Spleen (tissue), 11 donors: Measurements from ENCODE around the gene FHIT. TPM values are rescaled to one million over a fixed set of nuclear protein-coding genes. Genes with fewer than 3 reads are reported as not detected.

Experiments used
- DNase-seq: peaks from one replicate; pipeline ENCODE4 v3.0.0-alpha.2; 2020
- H3K27ac ChIP-seq, 8 donors: fragments of 200-600 bp; sonication (generic) in 7 of 8; 1 replicate in 4 of 8; 2 replicates in 4 of 8; pipeline versions ENCODE4 v1.5.0 to v1.8.0; 2016 to 2021; ENCODE audit warnings: inconsistent platforms in 4 of 8, mild to moderate bottlenecking in 4 of 8, moderate library complexity in 1 of 8
- H3K27me3 ChIP-seq, 7 donors: fragments of 200-600 bp; sonication (generic) in 6 of 7; replicated peaks in 1 of 7; 1 replicate in 4 of 7; 2 replicates in 3 of 7; pipeline versions ENCODE4 v1.5.0 to v1.8.0; 2016 to 2021; ENCODE audit warnings: inconsistent platforms in 3 of 7, mild to moderate bottlenecking in 1 of 7
- H3K36me3 ChIP-seq, 6 donors: fragments of 200-600 bp; sonication (generic) in 5 of 6; 1 replicate in 4 of 6; 2 replicates in 2 of 6; pipeline versions ENCODE4 v1.5.0 to v1.8.0; 2016 to 2021; ENCODE audit warnings: inconsistent platforms in 2 of 6
- H3K4me1 ChIP-seq, 6 donors: fragments of 200-600 bp; sonication (generic) in 5 of 6; 1 replicate in 3 of 6; 2 replicates in 3 of 6; pipeline versions ENCODE4 v1.5.0 to v1.8.0; 2016 to 2021; ENCODE audit warnings: inconsistent platforms in 3 of 6
- H3K4me3 ChIP-seq, 8 donors: fragments of 200-600 bp; sonication (generic) in 7 of 8; 1 replicate in 4 of 8; 2 replicates in 4 of 8; pipeline versions ENCODE4 v1.5.0 to v1.8.0; 2016 to 2021; ENCODE audit warnings: inconsistent platforms in 4 of 8, mild to moderate bottlenecking in 4 of 8, moderate library complexity in 2 of 8
- H3K9me3 ChIP-seq, 8 donors: fragments of 200-600 bp; sonication (generic) in 7 of 8; 1 replicate in 4 of 8; 2 replicates in 4 of 8; pipeline versions ENCODE4 v1.5.0 to v1.8.0; 2016 to 2021; ENCODE audit warnings: inconsistent platforms in 4 of 8
- CTCF ChIP-seq, 11 experiments: fragments of 200-600 bp in 7 of 11; fragments of 450-650 bp in 4 of 11; sonication (generic) in 4 of 11; IDR thresholded peaks in 8 of 11; conservative IDR thresholded peaks in 3 of 11; 1 replicate in 7 of 11; 2 replicates in 4 of 11; pipeline versions ENCODE4 v1.4.0 to v1.8.0; 2016 to 2021; ENCODE audit warnings: antibody characterized with exemption in 11 of 11, inconsistent platforms in 4 of 11, mild to moderate bottlenecking in 1 of 11
- POLR2A ChIP-seq, 3 donors: fragments of 450-650 bp; IDR thresholded peaks; one replicate each; pipeline ENCODE4 v1.5.1; 2017; ENCODE audit warnings: antibody characterized with exemption in 3 of 3, mild to moderate bottlenecking in 1 of 3
- POLR2AphosphoS5 ChIP-seq, 3 donors: sonication (generic); formaldehyde crosslinking; IDR thresholded peaks; one replicate each; pipeline ENCODE4 v1.5.1; 2017; ENCODE audit warnings: antibody characterized with exemption in 3 of 3
- WGBS, 5 donors: extraction: QIAGEN DNeasy Blood & Tissue Kit in 3 of 5; methylation state at CpG; one replicate each; pipeline versions ENCODE4 v1.1.5 to v1.1.7; 2013 to 2018; 5-methylcytosine and 5-hydroxymethylcytosine counted together
- intact Hi-C: fragments of 100-400 bp; cut with DNase I; formaldehyde crosslinking; loops from one replicate; pipeline ENCODE4 v1.15.0; 2023; ENCODE audit warnings: low total_unique reads
- polyA plus RNA-seq, 3 donors: library from polyadenylated mRNA; stranded (reverse); fragments of 200-250 nt; gene quantifications; one replicate each; pipeline ENCODE4 v1.2.1, GENCODE V29; 2013
- total RNA-seq, 7 donors: library from RNA; depleted of rRNA in 3 of 7; stranded (reverse); fragments of >200 nt in 3 of 7; fragmentation: NEBNext Ultra II Directional in 4 of 7; extraction: Animal tissue kit (Norgen Biotek cat#: 25700) in 4 of 7; gene quantifications; one replicate each; pipeline versions ENCODE4 v1.1.0 to v1.2.1, GENCODE V29; 2016 to 2021
- donor health status: healthy with polysubstance abuse.
- donor health status: DM: no; HTN: no; CAD: no; lungs with moderate emphysema.
- donor health status: DM: no; HTN: no; CAD: no.
- donor health status: Bipolar disorder and iron deficiency.
- donor health status: healthy.
- donor health status: DM: no; HTN: no; CAD: no.
- donor health status: DM: yes; HTN: yes; CAD: no.

Gene FHIT
- total and polyA plus RNA-seq, 10 donors: 4.1 to 23.1 (median 12.2) TPM

GRCh38 chr3:60792249-60792852, 458.9 kb downstream of the FHIT start:
- intact Hi-C loops: no loop called here
- TF ChIP-seq CTCF (IDR thresholded peaks at IDR 0.05 in 8 of 11, conservative IDR thresholded peaks at IDR 0.05 in 3 of 11) (no peak), POLR2A (IDR thresholded peaks at IDR 0.05) (no peak), POLR2AphosphoS5 (IDR thresholded peaks at IDR 0.05) (no peak)
- 83 to 87% (median 85%) methylated on average over 3 of the region's 3 CpGs for WGBS, 5 donors

GRCh38 chr3:60788185-60788584, 463.1 kb downstream of the FHIT start:
- Histone ChIP-seq H3K36me3 (no peaks in the 10 kb centered on the region), H3K4me1 (no peaks in the 10 kb centered on the region), H3K27me3 (no peaks in the 10 kb centered on the region), H3K27ac (no peak overlapping the region), H3K4me3 (no peak overlapping the region), H3K9me3 (peaks cover 0 to 19% (median under 1%) of the 10 kb centered on the region in 8 donors)
- DNase-seq: no peak
- WGBS, 5 donors: 92 to 95% (median 95%) methylated on average over 3 of the region's 3 CpGs
- TF ChIP-seq CTCF (IDR thresholded peaks at IDR 0.05 in 8 of 11, conservative IDR thresholded peaks at IDR 0.05 in 3 of 11) (no peak), POLR2AphosphoS5 (IDR thresholded peaks at IDR 0.05) (no peak), POLR2A (IDR thresholded peaks at IDR 0.05) (no peak)
- intact Hi-C loops: no loop called here

More at GRCh38 chr3:60792249-60792852, 458.9 kb downstream of the FHIT start:
- DNase-seq: no peak
- no peaks in the 10 kb centered on the region for H3K4me1 ChIP-seq
- H3K9me3 ChIP-seq: no peaks in the 10 kb centered on the region
- H3K27me3 ChIP-seq: no peaks in the 10 kb centered on the region
- H3K27ac ChIP-seq: no peak overlapping the region
- no peaks in the 10 kb centered on the region for H3K36me3 ChIP-seq
- no peak overlapping the region for H3K4me3 ChIP-seq

GRCh38 chr3:60781935-60782334, 469.3 kb downstream of the FHIT start:
- intact Hi-C loops: no loop called here
- Histone ChIP-seq H3K4me1 (no peaks in the 10 kb centered on the region), H3K4me3 (no peak overlapping the region), H3K27ac (no peak overlapping the region), H3K27me3 (no peaks in the 10 kb centered on the region), H3K9me3 (peaks cover 0 to 51% (median 27%) of the 10 kb centered on the region in 8 donors), H3K36me3 (no peaks in the 10 kb centered on the region)
- no peak for DNase-seq
- TF ChIP-seq POLR2A (IDR thresholded peaks at IDR 0.05) (no peak), POLR2AphosphoS5 (IDR thresholded peaks at IDR 0.05) (no peak), CTCF (IDR thresholded peaks at IDR 0.05 in 8 of 11, conservative IDR thresholded peaks at IDR 0.05 in 3 of 11) (no peak)
- 0 to 100% (median 43%) methylated on average over 1 of the region's 1 CpG for WGBS, 5 donors

DNA sequence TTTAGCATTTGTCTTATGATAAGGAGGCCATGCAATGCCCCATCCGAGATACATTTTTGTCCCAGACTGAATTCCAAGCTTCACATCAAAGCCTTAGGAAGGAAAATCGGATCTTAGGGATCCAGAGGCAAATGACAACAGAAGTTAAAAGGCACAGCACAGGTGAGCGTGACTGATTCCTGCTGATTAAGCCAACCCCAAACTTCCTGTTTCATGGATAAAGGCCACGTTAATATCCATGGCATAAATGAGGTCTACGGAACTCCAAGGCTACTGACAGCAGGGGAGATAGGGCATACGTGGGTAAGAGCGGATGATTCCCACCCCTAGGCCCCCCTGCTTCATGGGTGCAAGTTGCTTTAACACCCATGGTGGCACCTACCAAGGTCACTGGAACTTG, 471.6 kb downstream of the FHIT start:
- TF ChIP-seq CTCF (IDR thresholded peaks at IDR 0.05 in 8 of 11, conservative IDR thresholded peaks at IDR 0.05 in 3 of 11): no peak
- no peak for TF ChIP-seq POLR2AphosphoS5 (IDR thresholded peaks at IDR 0.05)
- no peak for TF ChIP-seq POLR2A (IDR thresholded peaks at IDR 0.05)
- Histone ChIP-seq H3K27ac (no peak overlapping the region), H3K4me3 (no peak overlapping the region), H3K4me1 (no peaks in the 10 kb centered on the region), H3K27me3 (no peaks in the 10 kb centered on the region), H3K36me3 (no peaks in the 10 kb centered on the region), H3K9me3 (peaks cover 0 to 61% (median 35%) of the 10 kb centered on the region in 8 donors)
- 90 to 94% (median 92%) methylated on average over 7 of the region's 7 CpGs for WGBS, 5 donors
- no peak for DNase-seq
- intact Hi-C loops: no loop called here
